Activated naive CD8-positive, alpha-beta T cell treated with anti-CD3 and anti-CD28 coated beads, Interleukin-2, amount 50 U/mL, for 24 hours (primary cell): Measurements from ENCODE around the gene NUAK1.

Experiments
- ATAC-seq: fragments of 150-1000 bp; cut with Tn5 transposase; one replicate; pipeline ENCODE4 v1.10.0; 2021
- DNase-seq: peaks from one replicate; pipeline ENCODE4 v3.0.0; 2021
- H3K27ac Mint-ChIP-seq: one replicate; pipeline ENCODE4 v1.8.0; 2021; ENCODE audit warnings: mild to moderate bottlenecking, mixed read lengths
- H3K27me3 Mint-ChIP-seq: one replicate; pipeline ENCODE4 v1.8.0; 2021; ENCODE audit warnings: mixed read lengths
- H3K36me3 Mint-ChIP-seq: one replicate; pipeline ENCODE4 v1.8.0; 2021; ENCODE audit warnings: low read depth, mixed read lengths
- H3K4me1 Mint-ChIP-seq: one replicate; pipeline ENCODE4 v1.8.0; 2021; ENCODE audit warnings: mixed read lengths
- H3K4me3 Mint-ChIP-seq: one replicate; pipeline ENCODE4 v1.8.0; 2021; ENCODE audit warnings: mild to moderate bottlenecking, moderate library complexity, mixed read lengths
- H3K9me3 Mint-ChIP-seq: one replicate; pipeline ENCODE4 v1.8.0; 2021; ENCODE audit warnings: mixed read lengths

NUAK1 gene

DNA sequence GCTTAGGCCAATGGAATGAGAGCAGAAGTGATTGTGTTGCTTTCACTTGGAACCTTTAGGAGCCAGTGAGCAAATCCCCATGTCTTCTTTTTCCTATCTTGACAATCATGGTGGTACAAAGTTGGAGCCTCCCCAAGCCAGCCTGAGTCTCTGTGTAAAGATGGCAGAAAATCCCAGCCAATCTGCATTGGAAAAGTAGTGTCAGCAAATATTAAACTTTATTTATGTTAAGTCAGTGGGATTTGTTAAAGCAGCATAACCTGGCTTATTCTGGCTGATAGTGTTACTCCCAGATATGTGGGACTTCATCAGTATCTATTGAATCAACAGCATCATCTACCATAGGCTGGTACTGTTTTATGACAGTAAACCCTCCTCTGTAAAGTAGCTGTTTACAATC is 2.2 kb upstream of the NUAK1 start:
- Mint-ChIP-seq H3K27me3 (peaks cover 54% of the 10 kb centered on the region), H3K36me3 (no peaks in the 10 kb centered on the region), H3K4me3 (no peak overlapping the region), H3K27ac (no peak overlapping the region), H3K4me1 (peaks cover 11% of the 10 kb centered on the region), H3K9me3 (no peaks in the 10 kb centered on the region)
- DNase-seq (no peak), ATAC-seq (no peak)

DNA sequence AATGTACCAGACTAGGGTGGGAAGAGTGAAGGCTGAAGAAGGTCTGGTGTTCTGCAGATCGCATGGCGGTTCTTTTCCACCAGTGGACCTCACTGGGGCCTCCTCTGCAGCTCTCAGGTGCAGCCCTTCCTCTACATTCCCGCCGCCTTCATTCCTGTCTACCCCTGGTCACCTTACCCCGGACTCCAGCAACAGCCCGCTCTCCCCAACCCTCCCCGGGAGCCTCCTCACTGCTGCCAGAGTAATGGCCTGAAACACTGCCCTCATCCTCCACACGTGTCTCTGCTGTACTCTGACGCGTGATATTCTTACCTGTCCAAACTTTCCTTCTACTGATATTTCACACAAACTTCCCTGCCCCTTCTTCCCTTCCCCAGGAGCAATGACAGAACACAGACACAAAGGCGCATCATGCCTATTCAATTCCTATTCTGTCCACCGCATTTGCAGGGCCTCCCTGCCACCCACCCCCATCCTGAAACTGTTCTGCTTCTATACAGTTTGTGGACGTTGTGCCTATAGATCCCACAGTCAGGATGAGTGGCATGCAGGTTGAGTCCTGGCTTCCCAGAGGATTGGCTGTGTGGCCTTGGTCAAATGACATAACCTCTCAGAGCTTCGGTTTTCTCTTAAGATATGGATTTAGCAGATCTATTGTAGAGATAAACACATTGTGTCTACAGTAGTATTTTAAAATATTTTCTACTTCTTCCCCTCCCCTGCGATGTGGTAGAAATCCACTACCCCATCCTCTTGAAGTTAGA is 1.7 kb upstream of the NUAK1 start:
- Mint-ChIP-seq H3K27ac (no peak overlapping the region), H3K4me1 (peaks cover 14% of the 10 kb centered on the region), H3K27me3 (peaks cover 52% of the 10 kb centered on the region), H3K4me3 (no peak overlapping the region), H3K9me3 (no peaks in the 10 kb centered on the region), H3K36me3 (no peaks in the 10 kb centered on the region)
- DNase-seq (no peak), ATAC-seq (no peak)

GRCh38 chr12:106139422-106140171 is 843 bp upstream of the NUAK1 start:
- peaks cover 60% of the 10 kb centered on the region for H3K27me3 Mint-ChIP-seq
- no peaks in the 10 kb centered on the region for H3K36me3 Mint-ChIP-seq
- no peak overlapping the region for H3K27ac Mint-ChIP-seq
- no peak overlapping the region for H3K4me3 Mint-ChIP-seq
- H3K9me3 Mint-ChIP-seq: no peaks in the 10 kb centered on the region
- DNase-seq (peak; percentile 33), ATAC-seq (peak; percentile 44)
- H3K4me1 Mint-ChIP-seq: peaks cover 14% of the 10 kb centered on the region

DNA sequence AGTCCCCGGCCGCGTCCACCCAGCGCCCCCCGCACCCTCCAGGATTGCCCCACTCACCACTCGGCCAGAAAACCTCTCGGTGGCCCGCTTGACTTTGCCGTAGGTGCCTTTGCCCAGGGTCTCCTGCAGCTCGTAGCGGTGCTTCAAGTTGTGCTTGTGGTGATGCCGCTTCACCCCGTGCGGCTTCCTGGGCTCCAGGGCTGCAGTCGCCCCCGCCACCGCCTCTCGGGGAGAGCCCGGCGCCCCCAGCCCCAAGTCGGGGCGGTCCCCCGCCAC is 459 bp downstream of the NUAK1 start:
- Mint-ChIP-seq H3K4me1 (peaks cover 14% of the 10 kb centered on the region), H3K4me3 (peak overlapping the region; percentile 57), H3K27ac (no peak overlapping the region), H3K27me3 (peaks cover 63% of the 10 kb centered on the region), H3K9me3 (no peaks in the 10 kb centered on the region), H3K36me3 (no peaks in the 10 kb centered on the region)
- no peak for ATAC-seq
- DNase-seq: no peak

DNA sequence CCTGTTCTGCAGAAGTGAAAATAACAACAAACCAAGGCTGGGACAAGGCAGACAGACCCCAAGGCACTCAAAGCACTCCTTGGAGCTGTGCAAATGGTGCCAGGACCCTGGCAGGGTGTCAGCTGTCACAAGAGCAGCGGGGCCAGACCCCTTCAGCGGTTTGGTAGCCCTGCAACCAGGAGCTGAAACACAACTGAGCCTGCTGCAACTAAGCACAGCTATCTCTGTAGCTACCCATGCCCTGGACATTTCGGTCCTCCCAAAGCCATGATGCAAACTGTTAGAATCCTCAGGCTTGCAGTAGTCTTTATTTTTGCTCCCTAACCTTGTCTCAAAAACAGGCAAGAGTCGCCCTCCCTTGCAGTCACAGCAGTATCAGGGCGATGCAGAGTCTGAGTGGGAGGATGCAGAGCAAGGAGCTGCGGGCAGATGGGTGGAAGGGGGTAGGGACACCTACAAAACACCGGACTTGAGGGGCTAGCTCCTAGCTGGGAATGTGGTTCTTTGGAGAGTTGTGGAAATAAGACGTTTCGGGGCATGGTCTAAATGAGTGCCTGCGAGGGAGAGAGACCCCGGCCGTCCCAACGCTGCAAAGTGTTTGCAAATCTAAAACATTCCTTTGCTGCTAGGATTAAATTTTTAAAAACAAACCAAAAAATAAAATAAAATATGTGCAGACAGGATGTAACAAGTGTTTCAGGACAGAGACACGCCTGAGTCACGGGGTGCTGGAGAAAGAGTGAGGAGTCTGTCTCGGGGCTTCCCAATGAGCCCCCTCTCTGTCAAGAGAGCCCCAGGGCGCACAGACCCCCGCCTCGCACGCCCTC is 1.0 kb downstream of the NUAK1 start:
- Mint-ChIP-seq H3K27ac (no peak overlapping the region), H3K4me1 (peaks cover 14% of the 10 kb centered on the region), H3K36me3 (no peaks in the 10 kb centered on the region), H3K4me3 (peak overlapping the region; percentile 57), H3K27me3 (peaks cover 60% of the 10 kb centered on the region), H3K9me3 (no peaks in the 10 kb centered on the region)
- DNase-seq (no peak), ATAC-seq (no peak)

DNA sequence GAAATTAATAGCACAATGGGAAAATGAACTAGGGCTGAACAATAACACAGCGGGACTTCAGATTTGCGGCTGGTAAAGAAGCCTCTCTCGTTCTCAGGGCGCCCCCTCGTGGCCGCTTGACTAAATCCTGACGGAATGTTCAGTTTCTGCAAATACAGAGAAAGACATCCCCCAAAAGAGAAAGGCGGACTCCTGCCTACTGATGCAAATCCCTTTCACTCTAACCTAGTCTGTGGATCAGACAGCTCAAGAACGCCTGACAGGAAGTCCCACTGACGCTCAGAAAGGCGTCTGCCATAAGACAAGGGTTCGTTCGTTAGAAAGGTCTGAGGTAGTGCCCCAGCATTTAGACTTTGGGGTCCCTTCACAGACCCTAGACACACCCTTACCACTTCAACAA is 2.5 kb downstream of the NUAK1 start:
- H3K27ac Mint-ChIP-seq: no peak overlapping the region
- peaks cover 53% of the 10 kb centered on the region for H3K27me3 Mint-ChIP-seq
- ATAC-seq: no peak
- H3K36me3 Mint-ChIP-seq: no peaks in the 10 kb centered on the region
- peak; percentile 83 for DNase-seq
- no peak overlapping the region for H3K4me3 Mint-ChIP-seq
- no peaks in the 10 kb centered on the region for H3K9me3 Mint-ChIP-seq
- peaks cover 14% of the 10 kb centered on the region for H3K4me1 Mint-ChIP-seq

GRCh38 chr12:106135781-106136180 is 3.0 kb downstream of the NUAK1 start:
- no peaks in the 10 kb centered on the region for H3K9me3 Mint-ChIP-seq
- H3K27me3 Mint-ChIP-seq: peaks cover 54% of the 10 kb centered on the region
- no peak overlapping the region for H3K4me3 Mint-ChIP-seq
- ATAC-seq: no peak
- no peaks in the 10 kb centered on the region for H3K36me3 Mint-ChIP-seq
- no peak overlapping the region for H3K27ac Mint-ChIP-seq
- DNase-seq: no peak
- H3K4me1 Mint-ChIP-seq: peaks cover 14% of the 10 kb centered on the region

- no peaks in the 10 kb centered on the region for H3K36me3 Mint-ChIP-seq
- peaks cover 14% of the 10 kb centered on the region for H3K4me1 Mint-ChIP-seq
- H3K9me3 Mint-ChIP-seq: no peaks in the 10 kb centered on the region
- H3K27me3 Mint-ChIP-seq: peaks cover 52% of the 10 kb centered on the region
- DNase-seq (no peak), ATAC-seq (no peak)
- H3K4me3 Mint-ChIP-seq: no peak overlapping the region
- no peak overlapping the region for H3K27ac Mint-ChIP-seq
Observed at GRCh38 chr12:106135075-106135474, 3.7 kb downstream of the NUAK1 start.

- ATAC-seq: no peak
- peaks cover 49% of the 10 kb centered on the region for H3K27me3 Mint-ChIP-seq
- H3K36me3 Mint-ChIP-seq: no peaks in the 10 kb centered on the region
Observed at GRCh38 chr12:106134294-106134949, 4.3 kb downstream of the NUAK1 start.

DNA sequence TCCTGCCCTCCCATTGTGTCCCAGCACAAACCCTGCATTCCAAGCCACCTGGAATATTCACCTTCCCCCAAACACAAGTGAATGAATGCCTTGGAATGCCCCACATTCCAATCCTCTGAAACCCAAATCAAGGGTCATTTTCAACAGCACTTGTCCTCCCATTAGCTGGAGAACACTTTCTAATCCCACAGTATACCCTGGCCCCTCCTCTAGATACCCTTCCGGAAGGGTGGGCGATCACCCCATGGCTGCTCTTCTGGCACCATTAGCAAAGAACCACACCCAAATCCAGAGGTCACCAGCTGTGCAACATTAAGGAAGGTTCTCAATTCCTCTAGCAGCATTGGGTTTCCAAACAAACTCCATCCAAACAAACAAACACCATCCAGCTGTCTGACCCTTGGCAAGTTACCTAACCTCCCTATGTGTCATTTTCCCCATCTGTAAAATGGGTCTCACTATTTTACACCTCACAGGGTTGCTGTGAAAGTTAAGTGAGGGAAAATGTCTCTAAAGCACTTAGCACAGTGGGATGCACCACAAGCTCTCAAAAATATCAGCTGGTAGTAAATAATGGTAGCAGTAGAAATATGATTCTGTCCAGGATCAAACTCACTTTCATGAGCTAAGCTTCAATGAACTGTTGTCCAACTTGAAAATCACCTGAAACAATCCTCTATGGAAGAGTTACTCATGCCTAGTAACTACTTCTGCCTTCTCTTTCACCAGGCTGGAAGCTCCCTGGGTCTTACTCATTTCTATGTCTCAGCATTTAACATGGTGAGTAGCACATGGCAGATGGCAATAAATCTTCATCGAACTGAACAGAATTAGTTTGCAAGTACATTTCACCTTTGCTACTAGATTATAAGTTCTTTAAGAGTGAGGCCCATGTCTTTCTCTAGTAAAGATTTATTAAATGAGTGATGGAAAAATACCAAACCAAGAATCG is 5.3 kb downstream of the NUAK1 start:
- Mint-ChIP-seq H3K9me3 (no peaks in the 10 kb centered on the region), H3K36me3 (no peaks in the 10 kb centered on the region), H3K4me3 (no peak overlapping the region), H3K27ac (no peak overlapping the region), H3K4me1 (peaks cover 14% of the 10 kb centered on the region), H3K27me3 (peaks cover 52% of the 10 kb centered on the region)
- DNase-seq (no peak), ATAC-seq (no peak)

More at GRCh38 chr12:106134294-106134949, 4.3 kb downstream of the NUAK1 start:
- Mint-ChIP-seq H3K4me1 (peaks cover 14% of the 10 kb centered on the region), H3K9me3 (no peaks in the 10 kb centered on the region), H3K4me3 (no peak overlapping the region), H3K27ac (no peak overlapping the region)
- no peak for DNase-seq

GRCh38 chr12:106132175-106133135 is 6.3 kb downstream of the NUAK1 start:
- no peak overlapping the region for H3K27ac Mint-ChIP-seq
- no peak for DNase-seq
- no peak for ATAC-seq
- H3K4me1 Mint-ChIP-seq: peaks cover 8% of the 10 kb centered on the region
- no peak overlapping the region for H3K4me3 Mint-ChIP-seq
- H3K9me3 Mint-ChIP-seq: no peaks in the 10 kb centered on the region
- H3K27me3 Mint-ChIP-seq: peaks cover 45% of the 10 kb centered on the region
- H3K36me3 Mint-ChIP-seq: no peaks in the 10 kb centered on the region

DNA sequence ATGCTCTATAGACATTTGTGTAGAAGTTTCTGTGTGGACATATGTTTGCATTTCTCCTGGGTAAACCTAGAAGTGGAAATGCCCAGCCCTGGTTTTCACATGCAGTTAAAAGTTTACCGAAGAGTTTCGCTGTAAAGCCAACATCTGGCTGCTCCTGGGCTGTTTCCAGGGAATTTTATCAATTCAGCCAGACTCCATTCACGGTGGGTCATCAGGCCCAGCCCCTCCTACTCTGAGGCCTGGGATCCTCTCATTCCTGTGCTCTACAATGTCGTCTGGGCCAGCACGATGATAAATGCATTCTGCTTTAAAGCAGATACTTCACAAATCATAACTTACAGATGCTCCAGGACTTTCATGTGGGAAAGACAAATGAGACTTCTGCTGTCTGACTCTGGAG is 7.1 kb downstream of the NUAK1 start:
- H3K4me3 Mint-ChIP-seq: no peak overlapping the region
- H3K4me1 Mint-ChIP-seq: peaks cover 7% of the 10 kb centered on the region
- H3K27me3 Mint-ChIP-seq: peaks cover 39% of the 10 kb centered on the region
- DNase-seq (no peak), ATAC-seq (no peak)
- H3K27ac Mint-ChIP-seq: no peak overlapping the region
- H3K36me3 Mint-ChIP-seq: no peaks in the 10 kb centered on the region
- no peaks in the 10 kb centered on the region for H3K9me3 Mint-ChIP-seq
